ENCODE results near the gene PAM. TPM values are rescaled to one million over a fixed set of nuclear protein-coding genes. Genes with fewer than 3 reads are reported as not detected.

Gene PAM
- total and polyA plus RNA-seq, 2 donors, result 22.1 to 76.3 TPM

DNA sequence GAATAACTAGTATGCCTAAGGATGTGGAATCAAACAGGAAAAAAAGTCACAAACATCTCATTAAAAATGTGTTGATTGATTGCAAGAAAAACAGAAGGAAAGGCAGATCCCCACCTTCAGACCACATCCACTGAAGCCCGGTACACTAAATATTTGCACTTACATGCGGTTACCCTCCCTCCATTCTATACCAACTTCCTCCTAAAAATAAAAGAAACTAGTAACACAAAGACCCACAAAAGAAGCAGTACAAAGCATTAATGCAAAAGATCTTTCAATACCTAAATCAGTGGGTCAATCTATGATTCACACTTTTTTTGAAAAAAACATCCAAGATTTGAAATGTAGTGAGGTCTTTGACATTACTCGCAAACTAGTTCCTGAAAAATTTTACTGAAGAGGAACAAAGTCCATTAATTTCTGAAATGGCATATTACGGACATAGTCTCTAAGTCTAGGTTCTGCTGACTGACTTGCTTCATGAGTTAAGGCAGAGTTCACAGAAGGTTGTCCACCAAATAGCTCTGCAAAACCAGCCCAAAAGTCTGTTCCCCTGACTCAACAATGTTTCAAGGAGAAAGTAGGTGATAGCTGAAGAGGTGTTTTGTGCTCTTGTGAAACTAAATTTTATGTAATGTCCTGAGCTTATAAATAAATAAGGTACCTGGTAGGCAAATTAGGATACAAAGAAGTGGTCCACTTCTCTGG is 100.7 kb downstream of the PAM start:
- DNase-seq (ENCODE audit: low read depth in 6 of 9, low spot score in 9 of 9), result no peak
- 25% methylated on average over 4 of the region's 4 CpGs for WGBS
- no peak overlapping the region for H3K27ac ChIP-seq (ENCODE audit: low read depth in 1 of 2, low read length in 1 of 2)
- no peaks in the 10 kb centered on the region for H3K9me3 ChIP-seq (ENCODE audit: control insufficient read depth in 2 of 2, insufficient read depth in 1 of 2, low read length in 1 of 2)
- H3K4me1 ChIP-seq (ENCODE audit: control insufficient read depth in 2 of 2, insufficient read depth in 2 of 2, low read length in 2 of 2), result peaks cover 0 to 2% of the 10 kb centered on the region in 2 donors
- H3K27me3 ChIP-seq (ENCODE audit: control insufficient read depth in 2 of 2, insufficient read depth in 1 of 2, low read length in 1 of 2), result no peaks in the 10 kb centered on the region
- no peaks in the 10 kb centered on the region for H3K36me3 ChIP-seq (ENCODE audit: control insufficient read depth in 2 of 2, insufficient read depth in 2 of 2, low read length in 1 of 2)
- no peak overlapping the region for H3K4me3 ChIP-seq (ENCODE audit: low read length in 2 of 2)

DNA sequence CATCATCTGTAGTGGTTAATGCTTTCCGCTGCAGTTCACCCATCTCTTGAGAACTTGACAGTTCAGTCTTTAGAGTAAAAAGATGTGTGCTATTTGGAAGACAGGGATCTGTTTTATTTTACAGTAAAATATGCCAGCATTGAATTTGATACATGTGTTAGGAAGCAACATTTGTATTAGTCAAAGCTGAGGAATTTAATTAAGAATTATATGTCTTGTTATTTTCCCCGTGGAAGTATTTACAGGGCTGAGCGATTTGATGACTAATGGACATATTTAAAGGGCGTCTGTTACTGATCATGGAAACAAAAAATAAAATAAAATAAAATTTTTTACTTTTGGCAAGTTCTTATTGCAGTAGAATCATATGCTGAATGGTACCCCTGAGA is 101.3 kb downstream of the PAM start:
- no peak overlapping the region for H3K4me3 ChIP-seq (ENCODE audit: low read length in 2 of 2)
- peaks cover 0 to 2% of the 10 kb centered on the region in 2 donors for H3K4me1 ChIP-seq (ENCODE audit: control insufficient read depth in 2 of 2, insufficient read depth in 2 of 2, low read length in 2 of 2)
- no peak overlapping the region for H3K27ac ChIP-seq (ENCODE audit: low read depth in 1 of 2, low read length in 1 of 2)
- no peaks in the 10 kb centered on the region for H3K36me3 ChIP-seq (ENCODE audit: control insufficient read depth in 2 of 2, insufficient read depth in 2 of 2, low read length in 1 of 2)
- WGBS, result 94% methylated on average over 4 of the region's 4 CpGs
- H3K9me3 ChIP-seq (ENCODE audit: control insufficient read depth in 2 of 2, insufficient read depth in 1 of 2, low read length in 1 of 2), result no peaks in the 10 kb centered on the region
- DNase-seq (ENCODE audit: low read depth in 6 of 9, low spot score in 9 of 9), result no peak
- no peaks in the 10 kb centered on the region for H3K27me3 ChIP-seq (ENCODE audit: control insufficient read depth in 2 of 2, insufficient read depth in 1 of 2, low read length in 1 of 2)

GRCh38 chr5:102857076-102857818 is 102.1 kb downstream of the PAM start:
- 96% methylated on average over 6 of the region's 6 CpGs for WGBS
- Histone ChIP-seq H3K36me3 (ENCODE audit: control insufficient read depth in 2 of 2, insufficient read depth in 2 of 2, low read length in 1 of 2) (no peaks in the 10 kb centered on the region), H3K4me1 (ENCODE audit: control insufficient read depth in 2 of 2, insufficient read depth in 2 of 2, low read length in 2 of 2) (peaks cover 0 to 2% of the 10 kb centered on the region in 2 donors), H3K27me3 (ENCODE audit: control insufficient read depth in 2 of 2, insufficient read depth in 1 of 2, low read length in 1 of 2) (no peaks in the 10 kb centered on the region), H3K27ac (ENCODE audit: low read depth in 1 of 2, low read length in 1 of 2) (no peak overlapping the region), H3K9me3 (ENCODE audit: control insufficient read depth in 2 of 2, insufficient read depth in 1 of 2, low read length in 1 of 2) (no peaks in the 10 kb centered on the region), H3K4me3 (ENCODE audit: low read length in 2 of 2) (no peak overlapping the region)
- no peak for DNase-seq (ENCODE audit: low read depth in 6 of 9, low spot score in 9 of 9)

- H3K36me3 ChIP-seq (ENCODE audit: control insufficient read depth in 2 of 2, insufficient read depth in 2 of 2, low read length in 1 of 2), result no peaks in the 10 kb centered on the region
- H3K4me3 ChIP-seq (ENCODE audit: low read length in 2 of 2), result no peak overlapping the region
- H3K27me3 ChIP-seq (ENCODE audit: control insufficient read depth in 2 of 2, insufficient read depth in 1 of 2, low read length in 1 of 2), result no peaks in the 10 kb centered on the region
- H3K4me1 ChIP-seq (ENCODE audit: control insufficient read depth in 2 of 2, insufficient read depth in 2 of 2, low read length in 2 of 2), result peaks cover 0 to 2% of the 10 kb centered on the region in 2 donors
- no peak overlapping the region for H3K27ac ChIP-seq (ENCODE audit: low read depth in 1 of 2, low read length in 1 of 2)
- no peak for DNase-seq (ENCODE audit: low read depth in 6 of 9, low spot score in 9 of 9)
- H3K9me3 ChIP-seq (ENCODE audit: control insufficient read depth in 2 of 2, insufficient read depth in 1 of 2, low read length in 1 of 2), result no peaks in the 10 kb centered on the region
- 97% methylated on average over 1 of the region's 1 CpG for WGBS
Observed at GRCh38 chr5:102858221-102858620, 103.1 kb downstream of the PAM start.

- H3K4me1 ChIP-seq (ENCODE audit: control insufficient read depth in 2 of 2, insufficient read depth in 2 of 2, low read length in 2 of 2), result peaks cover 0 to 2% of the 10 kb centered on the region in 2 donors
- no peak for DNase-seq (ENCODE audit: low read depth in 6 of 9, low spot score in 9 of 9)
- no peak overlapping the region for H3K4me3 ChIP-seq (ENCODE audit: low read length in 2 of 2)
- no peaks in the 10 kb centered on the region for H3K27me3 ChIP-seq (ENCODE audit: control insufficient read depth in 2 of 2, insufficient read depth in 1 of 2, low read length in 1 of 2)
- no peak overlapping the region for H3K27ac ChIP-seq (ENCODE audit: low read depth in 1 of 2, low read length in 1 of 2)
- H3K9me3 ChIP-seq (ENCODE audit: control insufficient read depth in 2 of 2, insufficient read depth in 1 of 2, low read length in 1 of 2), result no peaks in the 10 kb centered on the region
- H3K36me3 ChIP-seq (ENCODE audit: control insufficient read depth in 2 of 2, insufficient read depth in 2 of 2, low read length in 1 of 2), result no peaks in the 10 kb centered on the region
- 96% methylated on average over 4 of the region's 4 CpGs for WGBS
Observed at GRCh38 chr5:102858808-102859207, 103.7 kb downstream of the PAM start.

- Histone ChIP-seq H3K9me3 (ENCODE audit: control insufficient read depth in 2 of 2, insufficient read depth in 1 of 2, low read length in 1 of 2) (no peaks in the 10 kb centered on the region), H3K27me3 (ENCODE audit: control insufficient read depth in 2 of 2, insufficient read depth in 1 of 2, low read length in 1 of 2) (no peaks in the 10 kb centered on the region), H3K4me1 (ENCODE audit: control insufficient read depth in 2 of 2, insufficient read depth in 2 of 2, low read length in 2 of 2) (no peaks in the 10 kb centered on the region), H3K27ac (ENCODE audit: low read depth in 1 of 2, low read length in 1 of 2) (no peak overlapping the region), H3K4me3 (ENCODE audit: low read length in 2 of 2) (no peak overlapping the region), H3K36me3 (ENCODE audit: control insufficient read depth in 2 of 2, insufficient read depth in 2 of 2, low read length in 1 of 2) (no peaks in the 10 kb centered on the region)
- DNase-seq (ENCODE audit: low read depth in 6 of 9, low spot score in 9 of 9), result no peak
- WGBS, result 97% methylated on average over 3 of the region's 3 CpGs
Observed at GRCh38 chr5:102860035-102860434, 104.9 kb downstream of the PAM start.

DNA sequence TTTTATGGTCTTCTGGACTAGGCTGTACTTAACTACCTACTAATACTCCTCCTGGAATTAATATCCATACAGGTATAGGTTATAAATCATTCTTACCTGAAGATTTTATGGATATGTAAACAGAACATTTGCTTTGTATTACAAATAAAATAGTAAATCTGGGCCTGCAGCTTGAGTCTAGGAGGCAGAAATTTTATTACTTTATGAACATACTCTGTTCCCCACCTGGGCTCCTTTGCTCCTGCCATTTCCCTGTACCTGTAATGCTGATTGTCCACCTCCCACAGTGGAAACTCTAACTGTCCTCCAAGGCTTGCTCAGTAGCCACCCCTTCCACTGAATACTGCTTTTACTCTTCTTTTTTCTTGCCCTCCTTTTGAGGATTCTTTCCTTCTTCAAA is 108.0 kb downstream of the PAM start:
- Histone ChIP-seq H3K27ac (ENCODE audit: low read depth in 1 of 2, low read length in 1 of 2) (no peak overlapping the region), H3K4me3 (ENCODE audit: low read length in 2 of 2) (no peak overlapping the region), H3K9me3 (ENCODE audit: control insufficient read depth in 2 of 2, insufficient read depth in 1 of 2, low read length in 1 of 2) (no peaks in the 10 kb centered on the region), H3K27me3 (ENCODE audit: control insufficient read depth in 2 of 2, insufficient read depth in 1 of 2, low read length in 1 of 2) (peaks cover 0 to 10% of the 10 kb centered on the region in 2 donors), H3K36me3 (ENCODE audit: control insufficient read depth in 2 of 2, insufficient read depth in 2 of 2, low read length in 1 of 2) (no peaks in the 10 kb centered on the region), H3K4me1 (ENCODE audit: control insufficient read depth in 2 of 2, insufficient read depth in 2 of 2, low read length in 2 of 2) (peaks cover 0 to 5% of the 10 kb centered on the region in 2 donors)
- no peak for DNase-seq (ENCODE audit: low read depth in 6 of 9, low spot score in 9 of 9)

DNA sequence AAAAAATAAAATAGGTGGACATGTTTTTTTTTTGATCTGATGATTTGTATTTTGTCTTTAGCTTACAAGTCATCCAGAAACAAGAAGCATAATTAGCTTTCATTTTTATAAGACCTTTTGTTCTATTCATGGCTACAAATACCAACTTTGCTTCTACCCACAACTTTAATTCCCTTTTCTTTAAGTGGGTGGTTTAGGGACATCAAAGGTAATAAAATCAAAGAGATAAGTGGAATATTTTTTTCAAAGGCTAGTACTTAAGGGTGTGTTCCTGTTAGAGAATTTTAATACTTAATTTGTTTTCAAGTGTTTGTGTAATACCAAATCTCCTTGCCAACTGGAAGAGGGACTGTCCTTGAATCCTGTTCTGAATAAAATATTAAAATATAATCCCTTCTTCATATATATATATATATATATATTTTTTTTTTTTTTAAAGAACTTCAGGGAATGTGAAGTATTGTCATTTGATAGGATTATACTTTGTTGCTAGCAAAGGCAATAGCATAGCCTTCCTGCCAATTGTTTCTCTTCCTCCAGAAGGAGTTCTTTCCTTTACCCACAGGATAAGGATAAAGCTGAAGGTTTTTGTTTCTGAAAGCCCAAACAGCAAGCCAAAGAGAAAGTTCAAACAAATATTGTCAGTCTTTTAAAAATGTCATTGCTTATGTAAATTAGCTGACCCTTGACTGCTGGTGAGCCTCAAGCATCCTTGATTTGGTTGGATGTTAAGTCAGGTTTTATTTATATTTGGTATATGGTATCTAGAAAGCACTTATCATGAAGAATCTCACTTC is 108.9 kb downstream of the PAM start:
- Histone ChIP-seq H3K27me3 (ENCODE audit: control insufficient read depth in 2 of 2, insufficient read depth in 1 of 2, low read length in 1 of 2) (peaks cover 0 to 10% of the 10 kb centered on the region in 2 donors), H3K4me1 (ENCODE audit: control insufficient read depth in 2 of 2, insufficient read depth in 2 of 2, low read length in 2 of 2) (peaks cover 0 to 5% of the 10 kb centered on the region in 2 donors), H3K27ac (ENCODE audit: low read depth in 1 of 2, low read length in 1 of 2) (no peak overlapping the region), H3K36me3 (ENCODE audit: control insufficient read depth in 2 of 2, insufficient read depth in 2 of 2, low read length in 1 of 2) (no peaks in the 10 kb centered on the region), H3K4me3 (ENCODE audit: low read length in 2 of 2) (no peak overlapping the region), H3K9me3 (ENCODE audit: control insufficient read depth in 2 of 2, insufficient read depth in 1 of 2, low read length in 1 of 2) (no peaks in the 10 kb centered on the region)
- DNase-seq (ENCODE audit: low read depth in 6 of 9, low spot score in 9 of 9), result no peak

- Histone ChIP-seq H3K9me3 (ENCODE audit: control insufficient read depth in 2 of 2, insufficient read depth in 1 of 2, low read length in 1 of 2) (no peaks in the 10 kb centered on the region), H3K27ac (ENCODE audit: low read depth in 1 of 2, low read length in 1 of 2) (peak overlapping the region in 1 of 2 donors; percentile 36), H3K4me1 (ENCODE audit: control insufficient read depth in 2 of 2, insufficient read depth in 2 of 2, low read length in 2 of 2) (peaks cover 0 to 5% of the 10 kb centered on the region in 2 donors), H3K27me3 (ENCODE audit: control insufficient read depth in 2 of 2, insufficient read depth in 1 of 2, low read length in 1 of 2) (peaks cover 0 to 10% of the 10 kb centered on the region in 2 donors), H3K4me3 (ENCODE audit: low read length in 2 of 2) (peak overlapping the region; percentile 57 to 67), H3K36me3 (ENCODE audit: control insufficient read depth in 2 of 2, insufficient read depth in 2 of 2, low read length in 1 of 2) (no peaks in the 10 kb centered on the region)
- DNase-seq (ENCODE audit: low read depth in 6 of 9, low spot score in 9 of 9), result peak in 1 of 9 donors; percentile 20
- 54% methylated on average over 3 of the region's 3 CpGs for WGBS
Observed at GRCh38 chr5:102865171-102865509, 110.0 kb downstream of the PAM start.
